Glutamatergic neuron (in vitro differentiated cells): ENCODE results near the gene OR2G3. TPM values are rescaled to one million over a fixed set of nuclear protein-coding genes. Genes with fewer than 3 reads are reported as not detected.

ENCODE experiments used
- DNase-seq: peaks from one replicate; pipeline ENCODE4 v3.0.0; 2022
- H3K27ac Mint-ChIP-seq: one replicate; pipeline ENCODE4 v1.8.0; 2020; ENCODE audit warnings: mild to moderate bottlenecking, mixed read lengths, inconsistent platforms; ENCODE audit not compliant: unreplicated experiment
- H3K27me3 Mint-ChIP-seq: one replicate; pipeline ENCODE4 v1.8.0; 2020; ENCODE audit warnings: mild to moderate bottlenecking, moderate library complexity, mixed read lengths, inconsistent platforms; ENCODE audit not compliant: unreplicated experiment
- H3K36me3 Mint-ChIP-seq: one replicate; pipeline ENCODE4 v1.8.0; 2020; ENCODE audit warnings: mild to moderate bottlenecking, mixed read lengths, inconsistent platforms; ENCODE audit not compliant: unreplicated experiment
- H3K4me1 Mint-ChIP-seq: one replicate; pipeline ENCODE4 v1.8.0; 2020; ENCODE audit warnings: mild to moderate bottlenecking, low read depth, mixed read lengths, inconsistent platforms; ENCODE audit not compliant: unreplicated experiment
- H3K4me3 Mint-ChIP-seq: one replicate; pipeline ENCODE4 v1.8.0; 2020; ENCODE audit warnings: mild to moderate bottlenecking, mixed read lengths, inconsistent platforms; ENCODE audit not compliant: unreplicated experiment
- H3K9me3 Mint-ChIP-seq: one replicate; pipeline ENCODE4 v1.8.0; 2020; ENCODE audit warnings: mild to moderate bottlenecking, moderate library complexity, mixed read lengths, inconsistent platforms; ENCODE audit not compliant: unreplicated experiment
- long read RNA-seq: library from polyadenylated mRNA; unstranded; transcript quantifications from one replicate; pipeline ENCODE4 v2.0.0, GENCODE V29; 2020; ENCODE audit not compliant: unreplicated experiment
- total RNA-seq: library from RNA; stranded (reverse); fragmentation: NEBNext Ultra II Directional; extraction: Animal tissue kit (Norgen Biotek cat#: 25700); gene quantifications from one replicate; pipeline ENCODE4 v1.2.1, GENCODE V29; 2021; ENCODE audit not compliant: unreplicated experiment
- TF ChIP-seq, protein P1 (sequence below): fragments of 200-600 bp; sonication (generic); IDR thresholded peaks from one replicate; pipeline ENCODE4 v1.5.0; 2021; ENCODE audit not compliant: partially characterized antibody, unreplicated experiment

Gene OR2G3
- not detected for total RNA-seq
- long read RNA-seq, result 0 reads

DNA sequence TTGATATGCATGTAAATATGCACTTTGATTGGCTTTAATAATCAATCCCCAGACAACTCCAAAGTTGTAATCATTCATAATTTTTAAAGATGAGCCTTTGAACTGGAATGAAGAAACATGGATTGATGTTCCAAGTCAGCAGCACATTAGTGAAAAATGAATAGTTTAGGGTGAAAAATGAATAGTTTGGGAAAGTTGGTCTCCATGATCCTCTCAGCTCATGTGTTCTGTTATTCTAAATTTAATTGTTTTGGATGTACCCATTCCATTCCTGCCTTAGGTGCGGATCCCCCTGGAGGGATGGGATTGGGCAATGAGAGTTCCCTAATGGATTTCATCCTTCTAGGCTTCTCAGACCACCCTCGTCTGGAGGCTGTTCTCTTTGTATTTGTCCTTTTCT is at the start of gene OR2G3:
Gene OR2G3, plus strand, starts transcription at position 301 of the 400 bp plus-strand sequence. Its CDS starts 0 bp downstream, at position 301.
- no peak for DNase-seq
- Mint-ChIP-seq H3K36me3 (no peaks in the 10 kb centered on the region), H3K4me1 (no peaks in the 10 kb centered on the region), H3K9me3 (no peaks in the 10 kb centered on the region), H3K27me3 (peaks cover 2% of the 10 kb centered on the region), H3K27ac (no peak within 1 kb of the TSS), H3K4me3 (no peak within 1 kb of the TSS)
- TF ChIP-seq, protein P1, sequence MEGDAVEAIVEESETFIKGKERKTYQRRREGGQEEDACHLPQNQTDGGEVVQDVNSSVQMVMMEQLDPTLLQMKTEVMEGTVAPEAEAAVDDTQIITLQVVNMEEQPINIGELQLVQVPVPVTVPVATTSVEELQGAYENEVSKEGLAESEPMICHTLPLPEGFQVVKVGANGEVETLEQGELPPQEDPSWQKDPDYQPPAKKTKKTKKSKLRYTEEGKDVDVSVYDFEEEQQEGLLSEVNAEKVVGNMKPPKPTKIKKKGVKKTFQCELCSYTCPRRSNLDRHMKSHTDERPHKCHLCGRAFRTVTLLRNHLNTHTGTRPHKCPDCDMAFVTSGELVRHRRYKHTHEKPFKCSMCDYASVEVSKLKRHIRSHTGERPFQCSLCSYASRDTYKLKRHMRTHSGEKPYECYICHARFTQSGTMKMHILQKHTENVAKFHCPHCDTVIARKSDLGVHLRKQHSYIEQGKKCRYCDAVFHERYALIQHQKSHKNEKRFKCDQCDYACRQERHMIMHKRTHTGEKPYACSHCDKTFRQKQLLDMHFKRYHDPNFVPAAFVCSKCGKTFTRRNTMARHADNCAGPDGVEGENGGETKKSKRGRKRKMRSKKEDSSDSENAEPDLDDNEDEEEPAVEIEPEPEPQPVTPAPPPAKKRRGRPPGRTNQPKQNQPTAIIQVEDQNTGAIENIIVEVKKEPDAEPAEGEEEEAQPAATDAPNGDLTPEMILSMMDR, result no peak

DNA sequence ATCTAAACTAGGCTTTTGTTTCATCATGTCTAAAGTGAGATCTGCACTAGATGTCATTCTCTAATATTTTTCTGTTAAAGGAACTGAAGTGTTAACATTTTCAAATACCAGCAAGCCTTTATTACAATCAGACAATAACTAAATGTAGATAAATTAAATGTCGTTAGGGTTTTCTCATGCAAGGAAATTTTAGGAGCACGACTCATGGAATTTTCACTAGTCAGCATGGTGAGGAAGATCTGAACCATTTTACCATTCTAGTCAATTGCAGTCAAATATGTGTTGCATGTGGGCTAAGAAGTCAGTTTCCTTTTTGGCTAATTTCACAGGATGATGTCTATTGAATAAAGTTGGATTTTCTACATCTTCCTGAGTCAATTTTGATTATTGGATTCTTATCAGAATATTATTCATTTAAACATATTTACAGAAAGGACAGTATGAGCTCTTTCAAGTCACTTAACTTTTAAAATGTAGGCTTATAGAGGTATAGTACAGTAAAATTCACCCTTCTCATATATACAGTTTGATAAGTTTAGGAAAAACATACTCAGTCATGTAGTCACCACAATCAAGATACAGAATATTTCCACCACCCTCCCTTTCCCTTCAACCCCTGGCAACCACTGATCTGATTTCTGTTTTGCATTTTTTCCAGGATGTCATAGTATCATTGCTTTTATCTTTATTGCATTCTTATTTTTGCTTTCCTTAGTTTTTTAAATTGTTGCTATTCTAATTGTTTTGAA is 47.3 kb upstream of the OR2G3 start:
- H3K27ac Mint-ChIP-seq, result no peak overlapping the region

DNA sequence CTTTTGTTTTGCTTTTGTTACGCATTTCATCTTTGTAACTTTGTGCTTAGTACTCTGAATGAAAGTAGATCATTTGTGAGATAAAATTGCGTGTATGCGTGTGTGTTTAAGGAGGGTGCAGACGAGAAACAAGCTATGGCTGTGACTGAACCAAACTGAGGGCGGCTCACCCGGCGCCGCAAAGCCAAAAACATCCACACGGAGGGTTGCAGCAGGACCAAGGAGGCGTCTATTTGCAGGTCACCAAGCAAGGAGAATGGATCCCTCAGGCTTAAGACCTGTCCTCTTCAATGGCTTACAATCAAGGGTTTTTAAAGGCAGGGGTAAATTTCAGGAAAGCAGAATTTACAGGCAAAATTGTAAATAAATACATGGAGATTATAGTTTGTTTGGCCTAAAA is 43.7 kb upstream of the OR2G3 start:
- H3K9me3 Mint-ChIP-seq, result no peaks in the 10 kb centered on the region
- no peak overlapping the region for H3K4me3 Mint-ChIP-seq
- no peaks in the 10 kb centered on the region for H3K4me1 Mint-ChIP-seq
- TF ChIP-seq, protein P1, result no peak
- no peaks in the 10 kb centered on the region for H3K36me3 Mint-ChIP-seq
- no peaks in the 10 kb centered on the region for H3K27me3 Mint-ChIP-seq
- no peak for DNase-seq
- H3K27ac Mint-ChIP-seq, result no peak overlapping the region

More for the DNA sequence above, 47.3 kb upstream of the OR2G3 start:
- TF ChIP-seq, protein P1, result no peak
- DNase-seq, result no peak
- Mint-ChIP-seq H3K27me3 (no peaks in the 10 kb centered on the region), H3K9me3 (no peaks in the 10 kb centered on the region), H3K4me3 (no peak overlapping the region), H3K4me1 (no peaks in the 10 kb centered on the region), H3K36me3 (no peaks in the 10 kb centered on the region)

DNA sequence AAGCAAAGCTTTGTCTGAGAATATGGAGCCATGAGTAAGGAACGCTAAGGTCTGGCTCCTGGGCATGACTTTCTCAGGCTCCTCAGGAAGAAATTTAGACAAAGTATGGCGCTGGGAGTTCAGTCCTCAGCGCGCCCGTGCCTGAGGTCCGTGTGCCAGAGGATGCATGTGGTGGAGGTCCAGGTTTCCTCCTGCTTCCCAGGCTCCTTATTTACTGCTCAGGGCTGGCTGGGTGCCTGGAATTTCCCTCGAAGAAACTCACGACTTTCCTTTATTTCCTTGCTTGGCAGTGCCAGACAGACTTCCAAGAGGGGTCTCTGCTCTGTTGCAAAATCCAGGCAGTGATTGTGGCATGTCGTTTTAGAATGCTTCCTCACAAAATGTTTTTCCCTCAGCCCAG is 43.2 kb upstream of the OR2G3 start:
- TF ChIP-seq, protein P1, result no peak
- Mint-ChIP-seq H3K9me3 (no peaks in the 10 kb centered on the region), H3K27me3 (no peaks in the 10 kb centered on the region), H3K4me3 (no peak overlapping the region), H3K4me1 (no peaks in the 10 kb centered on the region), H3K36me3 (no peaks in the 10 kb centered on the region), H3K27ac (no peak overlapping the region)
- DNase-seq, result no peak

DNA sequence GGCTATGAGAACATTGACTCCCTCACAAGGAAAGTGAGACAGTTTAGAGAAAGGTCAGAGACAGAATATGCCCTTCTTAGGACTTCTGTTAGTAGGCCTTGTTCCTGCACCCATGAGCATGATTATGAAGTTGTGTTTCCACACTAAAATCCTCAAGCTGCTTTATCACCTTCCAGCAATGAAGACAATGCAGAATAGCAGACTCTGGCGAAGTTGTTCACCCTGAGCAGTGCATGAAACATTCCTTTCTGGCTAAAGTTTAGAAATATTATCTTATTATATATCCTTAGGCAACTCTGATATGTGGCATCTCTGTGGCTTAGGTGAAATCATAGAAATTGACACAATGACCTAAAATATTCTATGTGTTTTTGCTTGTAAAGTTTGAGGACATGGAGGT is 31.1 kb upstream of the OR2G3 start:
- Mint-ChIP-seq H3K36me3 (peaks cover 5% of the 10 kb centered on the region), H3K4me3 (no peak overlapping the region), H3K9me3 (peaks cover 9% of the 10 kb centered on the region), H3K27ac (no peak overlapping the region), H3K27me3 (no peaks in the 10 kb centered on the region), H3K4me1 (no peaks in the 10 kb centered on the region)
- DNase-seq, result no peak
- TF ChIP-seq, protein P1, result no peak
